ENCODE results near the gene FMN2.
A peak's percentile ranks its signal among the peaks of the same experiment; 100 is the strongest.

The FMN2 gene

DNA sequence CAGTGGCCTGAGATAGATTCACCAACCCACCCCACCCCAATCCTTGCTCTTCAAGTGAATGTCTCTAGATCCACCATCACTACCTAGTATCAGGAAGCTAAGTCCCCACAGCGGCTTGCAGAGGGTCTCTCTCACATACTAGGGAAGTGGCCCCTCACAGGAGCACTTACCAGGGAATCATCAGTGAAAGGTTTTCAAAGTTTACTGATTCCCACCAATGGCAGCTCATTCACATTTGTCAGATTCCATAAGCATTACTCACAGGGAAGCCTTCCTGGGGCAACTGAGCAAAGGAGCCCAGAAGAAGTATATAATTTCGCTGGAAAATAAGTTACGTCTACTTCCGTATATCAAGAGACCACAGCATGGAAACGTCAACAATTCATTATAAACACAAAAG lies 399.5 kb downstream of the FMN2 start:
- TF ChIP-seq ZNF664 (tag by site-specific recombination; IDR thresholded peaks at IDR 0.05) = no peak
- no peak for TF ChIP-seq ZNF239 (tag by site-specific recombination; IDR thresholded peaks at IDR 0.05)
- no peak for TF ChIP-seq KLF1 (tag by site-specific recombination; IDR thresholded peaks at IDR 0.05)
- TF ChIP-seq, protein P1, sequence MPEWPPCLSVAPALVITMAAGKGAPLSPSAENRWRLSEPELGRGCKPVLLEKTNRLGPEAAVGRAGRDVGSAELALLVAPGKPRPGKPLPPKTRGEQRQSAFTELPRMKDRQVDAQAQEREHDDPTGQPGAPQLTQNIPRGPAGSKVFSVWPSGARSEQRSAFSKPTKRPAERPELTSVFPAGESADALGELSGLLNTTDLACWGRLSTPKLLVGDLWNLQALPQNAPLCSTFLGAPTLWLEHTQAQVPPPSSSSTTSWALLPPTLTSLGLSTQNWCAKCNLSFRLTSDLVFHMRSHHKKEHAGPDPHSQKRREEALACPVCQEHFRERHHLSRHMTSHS (tag by site-specific recombination; IDR thresholded peaks at IDR 0.05) = no peak
- no peak for TF ChIP-seq ZNF140 (tag by site-specific recombination; IDR thresholded peaks at IDR 0.05)
- no peak for TF ChIP-seq ZIC2 (tag by site-specific recombination; IDR thresholded peaks at IDR 0.05)
- TF ChIP-seq SCRT1 (tag by site-specific recombination; IDR thresholded peaks at IDR 0.05; ENCODE audit: borderline replicate concordance) = no peak
- TF ChIP-seq ZNF174 (tag by site-specific recombination; IDR thresholded peaks at IDR 0.05) = no peak
- no peak for TF ChIP-seq SP2 (tag by site-specific recombination; IDR thresholded peaks at IDR 0.05)
- TF ChIP-seq TRIM28 (IDR thresholded peaks at IDR 0.05; ENCODE audit: borderline replicate concordance, low read length) = no peak
- no peak for TF ChIP-seq ZNF747 (tag by site-specific recombination; IDR thresholded peaks at IDR 0.05)
- TF ChIP-seq GFI1B (tag by site-specific recombination; IDR thresholded peaks at IDR 0.05) = no peak
- TF ChIP-seq ZNF549 (tag by site-specific recombination; IDR thresholded peaks at IDR 0.05) = no peak
- TF ChIP-seq, protein P2, sequence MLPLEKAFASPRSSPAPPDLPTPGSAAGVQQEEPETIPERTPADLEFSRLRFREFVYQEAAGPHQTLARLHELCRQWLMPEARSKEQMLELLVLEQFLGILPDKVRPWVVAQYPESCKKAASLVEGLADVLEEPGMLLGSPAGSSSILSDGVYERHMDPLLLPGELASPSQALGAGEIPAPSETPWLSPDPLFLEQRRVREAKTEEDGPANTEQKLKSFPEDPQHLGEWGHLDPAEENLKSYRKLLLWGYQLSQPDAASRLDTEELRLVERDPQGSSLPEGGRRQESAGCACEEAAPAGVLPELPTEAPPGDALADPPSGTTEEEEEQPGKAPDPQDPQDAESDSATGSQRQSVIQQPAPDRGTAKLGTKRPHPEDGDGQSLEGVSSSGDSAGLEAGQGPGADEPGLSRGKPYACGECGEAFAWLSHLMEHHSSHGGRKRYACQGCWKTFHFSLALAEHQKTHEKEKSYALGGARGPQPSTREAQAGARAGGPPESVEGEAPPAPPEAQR (tag by site-specific recombination; IDR thresholded peaks at IDR 0.05) = no peak
- TF ChIP-seq ZBTB17 (tag by site-specific recombination; IDR thresholded peaks at IDR 0.05) = no peak
- H3K4me1 ChIP-seq (ENCODE audit: control insufficient read depth, insufficient read depth, low read length) = no peaks in the 10 kb centered on the region
- H3K4me3 ChIP-seq (ENCODE audit: low read depth, low read length) = no peak overlapping the region
- ChIA-PET POLR2A (no interaction called here), CTCF (interaction anchor here (1.1 to 1.2 kb wide), 2 partner anchors 36 to 486 kb away, joined by 3 to 7 read pairs; no protein-coding TSS in a partner anchor)
- no peak overlapping the region for H3K27ac ChIP-seq (ENCODE audit: extremely low read depth, low read depth, low read length)
- no peaks in the 10 kb centered on the region for H3K9me3 ChIP-seq (ENCODE audit: control insufficient read depth, insufficient read depth, low read depth, low read length)
- H3K36me3 ChIP-seq (ENCODE audit: control insufficient read depth in 2 of 2, insufficient read depth in 1 of 2, low read length in 2 of 2) = no peaks in the 10 kb centered on the region

DNA sequence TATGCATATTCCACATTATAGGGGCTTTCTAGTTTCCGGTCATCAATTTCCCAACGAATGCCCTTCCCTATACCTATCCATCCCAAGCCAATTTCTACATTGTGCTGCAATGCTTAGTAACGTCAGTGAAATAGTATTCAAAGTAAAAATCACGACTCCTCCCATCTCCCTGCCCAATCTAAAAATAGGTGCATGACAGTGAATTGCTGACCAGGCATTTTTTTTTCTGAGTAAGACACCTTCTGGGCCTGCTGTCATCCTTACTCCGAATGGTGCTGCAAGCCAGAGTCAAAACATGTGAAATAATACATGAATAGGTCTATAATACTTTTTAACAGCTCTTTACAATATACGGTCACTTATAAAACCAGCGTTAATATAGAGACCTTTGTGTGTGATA lies 400.1 kb downstream of the FMN2 start:
- H3K4me3 ChIP-seq (ENCODE audit: low read depth, low read length) = no peak overlapping the region
- no peak for TF ChIP-seq ZNF366 (tag by site-specific recombination; conservative IDR thresholded peaks at IDR 0.05)
- ChIA-PET POLR2A (no interaction called here), CTCF (interaction anchor here (0.7 kb wide), 1 partner anchor 294 kb away, joined by 3 read pairs; no protein-coding TSS in a partner anchor)
- no peaks in the 10 kb centered on the region for H3K4me1 ChIP-seq (ENCODE audit: control insufficient read depth, insufficient read depth, low read length)
- no peaks in the 10 kb centered on the region for H3K36me3 ChIP-seq (ENCODE audit: control insufficient read depth in 2 of 2, insufficient read depth in 1 of 2, low read length in 2 of 2)
- no peaks in the 10 kb centered on the region for H3K9me3 ChIP-seq (ENCODE audit: control insufficient read depth, insufficient read depth, low read depth, low read length)
- H3K27ac ChIP-seq (ENCODE audit: extremely low read depth, low read depth, low read length) = no peak overlapping the region

DNA sequence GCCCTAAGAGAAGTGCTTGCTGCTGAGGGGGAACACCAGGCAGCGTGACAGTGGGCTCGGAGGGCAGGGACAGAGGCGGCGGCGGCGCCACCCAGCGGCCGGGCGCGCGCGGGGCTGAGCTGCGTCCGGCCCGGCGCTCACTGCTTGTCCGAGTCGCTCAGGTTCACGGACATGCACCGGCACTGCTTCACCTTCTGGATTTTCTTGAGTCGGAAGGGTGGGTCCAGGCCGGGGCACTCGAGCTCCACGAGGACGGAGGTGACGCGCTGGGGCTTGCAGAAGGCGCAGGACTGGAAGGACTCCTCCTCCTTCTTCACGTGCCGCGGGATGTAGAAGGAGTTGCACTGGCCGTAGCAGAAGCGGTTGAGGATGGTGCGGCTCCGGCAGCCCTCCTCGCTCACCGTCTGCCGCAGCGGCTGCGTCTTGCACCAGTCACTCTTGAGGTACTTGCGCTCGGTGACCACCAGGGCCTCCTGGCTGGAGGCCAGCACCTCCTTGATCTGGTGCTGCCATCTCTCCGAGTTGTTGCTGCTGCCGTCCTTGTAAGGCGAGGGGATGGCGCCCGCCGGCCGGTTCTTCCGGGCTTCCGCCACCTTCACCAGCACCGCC lies 401.3 kb downstream of the FMN2 start:
- H3K36me3 ChIP-seq (ENCODE audit: control insufficient read depth in 2 of 2, insufficient read depth in 1 of 2, low read length in 2 of 2) = no peaks in the 10 kb centered on the region
- ChIA-PET CTCF (interaction anchor here (0.6 to 1.2 kb wide), 3 partner anchors 38 to 310 kb away, joined by 3 to 6 read pairs (median 4); no protein-coding TSS in a partner anchor), POLR2A (no interaction called here)
- H3K27ac ChIP-seq (ENCODE audit: extremely low read depth, low read depth, low read length) = peak overlapping the region; percentile 12; the same call in 1 of the 2 replicates
- H3K9me3 ChIP-seq (ENCODE audit: control insufficient read depth, insufficient read depth, low read depth, low read length) = no peaks in the 10 kb centered on the region
- no peaks in the 10 kb centered on the region for H3K4me1 ChIP-seq (ENCODE audit: control insufficient read depth, insufficient read depth, low read length)
- H3K4me3 ChIP-seq (ENCODE audit: low read depth, low read length) = peak overlapping the region; percentile 9; the same call in 1 of the 2 replicates
- TF ChIP-seq, protein P1 (tag by site-specific recombination; IDR thresholded peaks at IDR 0.05) = no peak
- TF ChIP-seq ZNF416 (tag by site-specific recombination; IDR thresholded peaks at IDR 0.05) (no peak), SP2 (tag by site-specific recombination; IDR thresholded peaks at IDR 0.05) (no peak), ZNF2 (tag by site-specific recombination; IDR thresholded peaks at IDR 0.05) (no peak), MZF1 (tag by site-specific recombination; IDR thresholded peaks at IDR 0.05; ENCODE audit: borderline replicate concordance) (no peak), KLF7 (tag by site-specific recombination; IDR thresholded peaks at IDR 0.05; ENCODE audit: borderline replicate concordance) (no peak), ZNF558 (tag by site-specific recombination; IDR thresholded peaks at IDR 0.05) (no peak), ZXDB (tag by site-specific recombination; IDR thresholded peaks at IDR 0.05) (no peak), ZNF335 (tag by site-specific recombination; conservative IDR thresholded peaks at IDR 0.05) (no peak), ZNF561 (tag by site-specific recombination; IDR thresholded peaks at IDR 0.05; ENCODE audit: borderline replicate concordance) (no peak), ZNF624 (tag by site-specific recombination; IDR thresholded peaks at IDR 0.05) (no peak), ZNF211 (tag by site-specific recombination; IDR thresholded peaks at IDR 0.05; ENCODE audit: low read depth) (no peak)
- TF ChIP-seq, protein P3, sequence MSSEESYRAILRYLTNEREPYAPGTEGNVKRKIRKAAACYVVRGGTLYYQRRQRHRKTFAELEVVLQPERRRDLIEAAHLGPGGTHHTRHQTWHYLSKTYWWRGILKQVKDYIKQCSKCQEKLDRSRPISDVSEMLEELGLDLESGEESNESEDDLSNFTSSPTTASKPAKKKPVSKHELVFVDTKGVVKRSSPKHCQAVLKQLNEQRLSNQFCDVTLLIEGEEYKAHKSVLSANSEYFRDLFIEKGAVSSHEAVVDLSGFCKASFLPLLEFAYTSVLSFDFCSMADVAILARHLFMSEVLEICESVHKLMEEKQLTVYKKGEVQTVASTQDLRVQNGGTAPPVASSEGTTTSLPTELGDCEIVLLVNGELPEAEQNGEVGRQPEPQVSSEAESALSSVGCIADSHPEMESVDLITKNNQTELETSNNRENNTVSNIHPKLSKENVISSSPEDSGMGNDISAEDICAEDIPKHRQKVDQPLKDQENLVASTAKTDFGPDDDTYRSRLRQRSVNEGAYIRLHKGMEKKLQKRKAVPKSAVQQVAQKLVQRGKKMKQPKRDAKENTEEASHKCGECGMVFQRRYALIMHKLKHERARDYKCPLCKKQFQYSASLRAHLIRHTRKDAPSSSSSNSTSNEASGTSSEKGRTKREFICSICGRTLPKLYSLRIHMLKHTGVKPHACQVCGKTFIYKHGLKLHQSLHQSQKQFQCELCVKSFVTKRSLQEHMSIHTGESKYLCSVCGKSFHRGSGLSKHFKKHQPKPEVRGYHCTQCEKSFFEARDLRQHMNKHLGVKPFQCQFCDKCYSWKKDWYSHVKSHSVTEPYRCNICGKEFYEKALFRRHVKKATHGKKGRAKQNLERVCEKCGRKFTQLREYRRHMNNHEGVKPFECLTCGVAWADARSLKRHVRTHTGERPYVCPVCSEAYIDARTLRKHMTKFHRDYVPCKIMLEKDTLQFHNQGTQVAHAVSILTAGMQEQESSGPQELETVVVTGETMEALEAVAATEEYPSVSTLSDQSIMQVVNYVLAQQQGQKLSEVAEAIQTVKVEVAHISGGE (tag by site-specific recombination; conservative IDR thresholded peaks at IDR 0.05; ENCODE audit: low read depth) = peak; percentile 44; the same call in 1 of the 2 replicates
